Measurements from ENCODE around the gene GNAI3.

The GNAI3 gene

GRCh38 chr1:109546311-109547109 lies 1.9 kb upstream of the GNAI3 start:
- DNase-seq (ENCODE audit: low read depth, low spot score) = peak; percentile 38

- no peak for DNase-seq (ENCODE audit: low read depth, low spot score)
Measured at GRCh38 chr1:109547463-109548320, 723 bp upstream of the GNAI3 start.

GRCh38 chr1:109556563-109556962 lies 8.1 kb downstream of the GNAI3 start:
- DNase-seq (ENCODE audit: low read depth, low spot score) = no peak

- DNase-seq (ENCODE audit: low read depth, low spot score) = no peak
Measured at GRCh38 chr1:109557520-109557919, 9.1 kb downstream of the GNAI3 start.

GRCh38 chr1:109559995-109560394 lies 11.6 kb downstream of the GNAI3 start:
- no peak for DNase-seq (ENCODE audit: low read depth, low spot score)

- no peak for DNase-seq (ENCODE audit: low read depth, low spot score)
Measured at GRCh38 chr1:109564194-109564878, 15.9 kb downstream of the GNAI3 start.

GRCh38 chr1:109565241-109565640 lies 16.8 kb downstream of the GNAI3 start:
- no peak for DNase-seq (ENCODE audit: low read depth, low spot score)

GRCh38 chr1:109566982-109567381 lies 18.6 kb downstream of the GNAI3 start:
- DNase-seq (ENCODE audit: low read depth, low spot score) = no peak

GRCh38 chr1:109567877-109568672 lies 19.7 kb downstream of the GNAI3 start:
- no peak for DNase-seq (ENCODE audit: low read depth, low spot score)

GRCh38 chr1:109569323-109569722 lies 20.9 kb downstream of the GNAI3 start:
- DNase-seq (ENCODE audit: low read depth, low spot score) = no peak

- no peak for DNase-seq (ENCODE audit: low read depth, low spot score)
Measured at GRCh38 chr1:109570414-109570813, 22.0 kb downstream of the GNAI3 start.

- DNase-seq (ENCODE audit: low read depth, low spot score) = no peak
Measured at GRCh38 chr1:109573785-109574184, 25.4 kb downstream of the GNAI3 start.

GRCh38 chr1:109578947-109579443 lies 30.6 kb downstream of the GNAI3 start:
- DNase-seq (ENCODE audit: low read depth, low spot score) = no peak

GRCh38 chr1:109579491-109579890 lies 31.1 kb downstream of the GNAI3 start:
- DNase-seq (ENCODE audit: low read depth, low spot score) = no peak

- DNase-seq (ENCODE audit: low read depth, low spot score) = no peak
Measured at GRCh38 chr1:109582021-109582420, 33.6 kb downstream of the GNAI3 start.

GRCh38 chr1:109584766-109585165 lies 36.4 kb downstream of the GNAI3 start:
- no peak for DNase-seq (ENCODE audit: low read depth, low spot score)

- no peak for DNase-seq (ENCODE audit: low read depth, low spot score)
Measured at GRCh38 chr1:109586055-109586454, 37.6 kb downstream of the GNAI3 start.

GRCh38 chr1:109589177-109589576 lies 40.8 kb downstream of the GNAI3 start:
- no peak for DNase-seq (ENCODE audit: low read depth, low spot score)

- DNase-seq (ENCODE audit: low read depth, low spot score) = no peak
Measured at GRCh38 chr1:109589679-109590078, 41.3 kb downstream of the GNAI3 start.

GRCh38 chr1:109592916-109593315 lies 44.5 kb downstream of the GNAI3 start:
- DNase-seq (ENCODE audit: low read depth, low spot score) = no peak

GRCh38 chr1:109595531-109595930 lies 47.1 kb downstream of the GNAI3 start:
- no peak for DNase-seq (ENCODE audit: low read depth, low spot score)

Measured in brain pericyte (primary cell).